Suppressor macrophage treated with lipopolysaccharide for 1 hour (primary cell): ENCODE measurements around the gene PDE6B.
A peak's percentile ranks its signal among the peaks of the same experiment; 100 is the strongest.
"Not testable (repeated sequence)": the region's sequence is repeated elsewhere in the genome, so short reads cannot be mapped to it uniquely, and the experiment has no call there.

Source experiments
- DNase-seq, 3 donors: peaks; one replicate each; pipeline ENCODE4 v3.0.0-alpha.2; 2020 to 2022

PDE6B gene

GRCh38 chr4:687048-687970, 61.9 kb downstream of the PDE6B start:
- peak; percentile 95 to 96 (median 96) for DNase-seq

- peak in 1 of 3 donors; percentile 14 for DNase-seq
These were observed 62.8 kb downstream of the PDE6B start for GRCh38 chr4:687971-688853.

GRCh38 chr4:688854-689681, 63.7 kb downstream of the PDE6B start, which contains the start of gene SLC49A3:
TSS of gene SLC49A3 (minus strand) at chr4:689151. CDS start at chr4:689127, 24 bp downstream.
- peak; percentile 48 to 73 (median 63) for DNase-seq

GRCh38 chr4:689723-690122, 64.3 kb downstream of the PDE6B start:
- DNase-seq: no peak

DNA sequence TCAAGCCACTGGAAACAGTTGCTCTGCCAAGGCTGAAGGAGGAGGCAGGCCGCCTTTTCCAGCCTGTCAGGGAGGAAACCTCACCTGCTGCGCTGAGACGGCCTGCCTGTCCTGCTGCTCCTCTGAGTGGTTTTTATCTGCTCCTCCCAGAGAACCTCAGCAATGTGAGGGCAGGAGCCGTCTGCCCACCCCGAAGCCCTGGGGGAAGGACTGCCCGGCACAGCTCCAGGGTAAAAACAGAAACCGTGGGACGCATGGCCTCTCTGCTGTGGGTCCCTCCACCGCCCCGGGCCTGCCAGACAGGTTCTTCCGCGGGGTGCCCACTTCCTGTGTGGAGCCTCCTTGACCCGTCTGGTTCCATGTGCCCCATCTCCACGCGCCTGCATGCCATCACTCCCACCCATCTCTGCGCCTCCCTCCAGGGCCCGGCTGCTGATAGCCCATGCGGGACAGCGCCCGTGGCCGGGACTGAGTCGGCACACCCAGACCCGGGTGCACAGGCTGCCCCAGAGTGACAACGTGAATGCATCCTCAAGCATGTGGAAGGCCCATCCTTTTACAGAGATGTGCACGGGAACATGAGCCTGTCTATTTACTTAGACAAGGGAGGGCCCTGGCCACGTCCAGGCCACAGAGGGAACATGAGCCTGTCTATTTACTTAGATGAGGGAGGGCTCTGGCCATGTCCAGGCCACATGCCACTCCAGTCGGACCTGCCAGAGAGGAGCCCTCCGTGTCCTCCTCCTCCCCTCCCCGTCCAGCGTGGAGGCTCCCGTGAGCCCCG, 67.6 kb downstream of the PDE6B start:
- peak in 1 of 3 donors; percentile 0 for DNase-seq

DNA sequence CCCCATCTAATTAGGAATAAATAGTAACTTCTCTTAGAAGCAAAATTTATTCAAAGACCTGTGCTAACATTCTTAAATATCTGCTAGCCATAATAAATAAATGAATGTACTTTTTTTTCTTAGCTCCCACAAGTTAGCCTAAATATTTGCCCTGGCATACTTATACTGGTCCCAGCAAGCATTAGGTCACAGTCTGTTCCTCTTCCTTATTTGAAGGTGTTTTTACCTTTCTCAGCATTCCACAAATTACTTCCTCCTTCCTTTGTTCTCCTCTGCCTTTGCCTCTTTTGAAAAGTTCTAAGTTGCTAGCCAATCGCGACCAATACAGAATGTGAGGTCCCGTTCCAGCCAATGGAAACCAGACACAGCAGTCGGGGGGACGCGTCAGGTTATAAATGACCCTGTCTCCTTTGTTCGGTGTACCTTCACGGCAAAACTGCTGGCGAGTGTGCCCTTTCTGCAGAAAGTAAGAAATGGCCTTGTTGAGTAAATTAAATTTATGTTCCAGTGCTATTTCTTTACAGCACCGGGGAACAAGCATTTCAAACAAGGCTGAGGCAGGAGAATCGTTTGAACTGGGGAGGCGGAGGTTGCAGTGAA, 69.1 kb downstream of the PDE6B start:
- DNase-seq: not testable (repeated sequence)

GRCh38 chr4:699816-700580, 74.6 kb downstream of the PDE6B start:
- DNase-seq: no peak

- no peak for DNase-seq
These were observed 75.4 kb downstream of the PDE6B start for GRCh38 chr4:700587-701264.

GRCh38 chr4:702618-703048, 77.3 kb downstream of the PDE6B start:
- DNase-seq: no peak

- DNase-seq: no peak
These were observed 78.2 kb downstream of the PDE6B start for GRCh38 chr4:703336-704197.

- DNase-seq: no peak
These were observed 79.0 kb downstream of the PDE6B start for GRCh38 chr4:704198-704891.

- DNase-seq: no peak
These were observed 79.6 kb downstream of the PDE6B start for GRCh38 chr4:704971-705277.

- DNase-seq: peak; percentile 98 to 100 (median 99)
These were observed 80.1 kb downstream of the PDE6B start, which contains the start of gene PCGF3 for GRCh38 chr4:705278-706082. TSS of gene PCGF3 (plus strand) at chr4:705832. CDS start at chr4:733681, 27,849 bp downstream.

DNA sequence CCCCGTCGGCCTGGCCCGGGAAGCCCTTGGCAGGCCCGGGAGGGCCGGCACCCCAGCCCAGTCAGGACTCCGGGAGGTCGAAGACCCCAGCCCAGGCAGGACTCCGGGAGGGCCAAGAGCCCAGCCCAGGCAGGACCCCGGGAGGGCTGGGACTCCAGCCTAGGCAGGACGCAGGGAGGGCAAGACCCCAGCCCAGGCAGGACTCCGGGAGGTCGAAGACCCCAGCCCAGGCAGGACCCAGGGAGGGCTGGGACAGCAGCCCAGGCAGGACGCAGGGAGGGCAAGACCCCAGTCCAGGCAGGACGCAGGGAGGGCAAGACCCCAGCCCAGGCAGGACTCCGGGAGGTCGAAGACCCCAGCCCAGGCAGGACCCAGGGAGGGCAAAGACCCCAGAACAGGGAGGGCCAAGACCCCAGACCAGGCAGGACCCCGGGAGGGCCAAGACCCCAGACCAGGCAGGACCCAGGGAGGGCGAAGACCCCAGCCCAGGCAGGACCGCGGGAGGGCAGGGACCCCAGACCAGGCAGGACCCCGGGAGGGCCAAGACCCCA, 80.8 kb downstream of the PDE6B start:
- DNase-seq: not testable (repeated sequence)

DNA sequence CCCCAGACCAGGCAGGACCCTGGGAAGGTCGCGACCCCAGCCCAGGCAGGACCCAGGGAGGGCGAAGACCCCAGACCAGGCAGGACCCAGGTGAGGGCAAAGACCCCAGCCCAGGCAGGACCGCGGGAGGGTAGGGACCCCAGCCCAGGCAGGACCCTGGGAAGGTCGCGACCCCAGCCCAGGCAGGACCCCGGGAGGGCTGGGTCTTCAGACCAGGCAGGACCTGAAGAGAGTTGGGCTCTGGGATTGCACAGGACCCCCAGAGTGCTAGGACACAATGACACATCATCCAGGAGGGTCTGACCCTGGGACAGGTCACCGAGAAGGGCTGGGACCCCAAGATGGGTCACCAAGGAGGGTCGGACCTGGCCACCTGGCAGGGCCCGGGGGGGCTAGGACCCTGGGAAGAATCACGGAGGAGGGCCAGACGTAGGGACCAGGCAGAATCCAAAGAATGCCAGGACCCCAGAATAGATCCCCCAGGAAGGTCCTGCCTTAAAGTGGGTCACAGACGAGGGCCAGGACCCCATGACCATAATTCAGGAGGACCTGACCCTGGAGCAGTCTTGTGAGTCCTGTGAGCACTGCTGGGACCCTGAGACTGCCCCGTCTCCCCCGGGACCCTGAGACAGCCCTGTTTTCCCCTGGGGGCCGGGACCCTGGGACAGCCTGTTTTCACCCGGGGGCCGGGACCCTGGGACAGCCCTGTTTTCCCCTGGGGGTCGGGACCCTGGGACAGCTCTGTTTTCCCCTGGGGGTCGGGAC, 81.6 kb downstream of the PDE6B start:
- DNase-seq: no peak
